HCT116 (cell line): ENCODE results near the gene CAMKMT. TPM values are rescaled to one million over a fixed set of nuclear protein-coding genes. Genes with fewer than 3 reads are reported as not detected.

ENCODE experiments used
- ATAC-seq: fragments of 200-7000 bp; cut with Tn5 transposase; 2 replicates; pipeline ENCODE4 v1.9.1; 2020; ENCODE audit warnings: mild to moderate bottlenecking, moderate library complexity
- BruUV-seq: library from RNA; stranded (reverse); fragments of 400-500 nt; replicated peaks from 2 replicates; lab custom pipeline; 2021; lab: Mats Ljungman, UMichigan
- CTCF ChIA-PET: fragments of 300-600 bp; sonication (Branson Sonifier 250); formaldehyde crosslinking; loops from one replicate; lab custom pipeline; 2021; ENCODE audit warnings: antibody characterized with exemption; lab: Charles Lee
- POLR2A ChIA-PET: fragments of 300-600, 350-600 bp; sonication (Branson Sonifier 250); formaldehyde crosslinking; loops from one replicate; lab custom pipeline; 2021; ENCODE audit warnings: antibody characterized with exemption; lab: Charles Lee
- RAD21 ChIA-PET, 2 experiments: fragments of 300-600 bp; sonication (Branson Sonifier 250); formaldehyde crosslinking; loops; one replicate each; lab custom pipeline; 2023; ENCODE audit warnings: low total read pairs in 2 of 2; ENCODE audit not compliant: uncharacterized antibody in 2 of 2, unreplicated experiment in 2 of 2, low non-redundant PET in 1 of 2; lab: Charles Lee
- DNase-seq: peaks from one replicate; pipeline ENCODE4 v3.0.0-alpha.2; 2010; ENCODE audit warnings: low read depth, low spot score
- H2AFZ ChIP-seq: fragments of 200-600 bp; shearing (Covaris generic), sonication (generic); 2 replicates; pipeline ENCODE4 v1.6.1; 2017; ENCODE audit warnings: low read depth, mixed run types, mixed read lengths, antibody characterized with exemption, low read length; ENCODE audit not compliant: poor library complexity, severe bottlenecking
- H3K27ac ChIP-seq: 2 replicates; pipeline ENCODE4 v1.5.1; 2012; ENCODE audit warnings: low read depth, low read length
- H3K27me3 ChIP-seq: fragments of 200-600 bp; sonication (generic); 2 replicates; pipeline ENCODE4 v1.6.1; 2016; ENCODE audit warnings: mixed run types, low read length, mixed read lengths; ENCODE audit not compliant: insufficient read depth
- H3K36me3 ChIP-seq, 2 experiments: fragments of 200-500 bp in 1 of 2; fragments of 200-600 bp in 1 of 2; sonication (Bioruptor generic) in 1 of 2; sonication (generic) in 1 of 2; 2 replicates each; pipeline versions ENCODE4 v1.5.1 to v1.6.1; 2014 to 2016; ENCODE audit warnings: low read length in 2 of 2, inconsistent platforms in 1 of 2, mixed read lengths in 1 of 2, mixed run types in 1 of 2; ENCODE audit not compliant: insufficient read depth in 2 of 2, control insufficient read depth in 1 of 2
- H3K4me1 ChIP-seq, 2 experiments: fragments of 200-600 bp in 1 of 2; sonication (generic) in 1 of 2; 2 replicates each; pipeline versions ENCODE4 v1.5.1 to v1.6.1; 2012 to 2017; ENCODE audit warnings: low read length in 2 of 2, inconsistent platforms in 1 of 2, mild to moderate bottlenecking in 1 of 2, mixed read lengths in 1 of 2, mixed run types in 1 of 2, moderate library complexity in 1 of 2; ENCODE audit not compliant: insufficient read depth in 2 of 2, control insufficient read depth in 1 of 2
- H3K4me2 ChIP-seq: fragments of 200-600 bp; sonication (generic); 2 replicates; pipeline ENCODE4 v1.6.1; 2017; ENCODE audit warnings: mixed run types, low read length, mixed read lengths
- H3K4me3 ChIP-seq, 2 experiments: fragments of 200-600 bp in 1 of 2; sonication (generic) in 1 of 2; replicated peaks in 1 of 2; 2 replicates each; pipeline ENCODE4 v1.5.1; 2011 to 2016; ENCODE audit warnings: low read length in 2 of 2, control low read depth in 1 of 2, low read depth in 1 of 2, mild to moderate bottlenecking in 1 of 2, mixed read lengths in 1 of 2, mixed run types in 1 of 2
- H3K79me2 ChIP-seq: fragments of 200-600 bp; sonication (generic); 2 replicates; pipeline ENCODE4 v1.6.1; 2017; ENCODE audit warnings: mild to moderate bottlenecking, mixed run types, low read length, moderate library complexity, mixed read lengths; ENCODE audit not compliant: insufficient read depth
- H3K9ac ChIP-seq: fragments of 200-600 bp; sonication (generic); 2 replicates; pipeline ENCODE4 v1.6.1; 2016; ENCODE audit warnings: low read length, mixed read lengths
- H3K9me2 ChIP-seq: fragments of 200-600 bp; sonication (generic), shearing (Covaris generic); 2 replicates; pipeline ENCODE4 v1.6.1; 2017; ENCODE audit warnings: mixed run types, mild to moderate bottlenecking, moderate library complexity; ENCODE audit not compliant: insufficient read depth
- H3K9me3 ChIP-seq, 2 experiments: fragments of 200-500 bp in 1 of 2; fragments of 200-600 bp in 1 of 2; sonication (Bioruptor generic) in 1 of 2; sonication (generic) in 1 of 2; 2 replicates each; pipeline ENCODE4 v1.6.1; 2014 to 2017; ENCODE audit warnings: low read length in 2 of 2, mixed read lengths in 2 of 2, inconsistent platforms in 1 of 2, low read depth in 1 of 2, mild to moderate bottlenecking in 1 of 2, mixed run types in 1 of 2, moderate library complexity in 1 of 2; ENCODE audit not compliant: control insufficient read depth in 1 of 2, insufficient read depth in 1 of 2
- H4K20me1 ChIP-seq: fragments of 200-600 bp; sonication (generic), shearing (Covaris generic); 2 replicates; pipeline ENCODE4 v1.6.1; 2017; ENCODE audit warnings: mixed run types, mild to moderate bottlenecking, moderate library complexity; ENCODE audit not compliant: insufficient read depth
- ATF3 ChIP-seq: IDR thresholded peaks from 2 replicates; pipeline ENCODE4 v1.6.1; 2012
- CBX3 ChIP-seq: IDR thresholded peaks from 2 replicates; pipeline ENCODE4 v1.6.1; 2012; ENCODE audit warnings: low read depth
- CTCF ChIP-seq, 3 experiments: fragments of 200-600 bp in 1 of 3; sonication (generic) in 1 of 3; IDR thresholded peaks in 2 of 3; conservative IDR thresholded peaks in 1 of 3; 2 replicates each; pipeline ENCODE4 v1.5.1; 2012 to 2017; ENCODE audit warnings: low read depth in 2 of 3, low read length in 2 of 3, antibody characterized with exemption in 1 of 3, borderline replicate concordance in 1 of 3, control low read depth in 1 of 3, mild to moderate bottlenecking in 1 of 3, mixed read lengths in 1 of 3, mixed run types in 1 of 3, moderate library complexity in 1 of 3; ENCODE audit not compliant: insufficient read depth in 1 of 3
- EGR1 ChIP-seq: IDR thresholded peaks from 2 replicates; pipeline ENCODE4 v1.6.1; 2012; ENCODE audit warnings: low read depth
- ELF1 ChIP-seq: IDR thresholded peaks from 2 replicates; pipeline ENCODE4 v1.6.1; 2012; ENCODE audit warnings: low read depth, borderline replicate concordance
- EZH2 ChIP-seq: fragments of 200-600 bp; sonication (generic); IDR thresholded peaks from 2 replicates; pipeline ENCODE4 v1.6.1; 2017; ENCODE audit warnings: antibody characterized with exemption, mixed run types
- EZH2phosphoT487 ChIP-seq: fragments of 200-600 bp; IDR thresholded peaks from 2 replicates; pipeline ENCODE4 v1.6.1; 2018; ENCODE audit warnings: antibody characterized with exemption, borderline replicate concordance
- FOSL1 ChIP-seq: IDR thresholded peaks from 2 replicates; pipeline ENCODE4 v1.6.1; 2012; ENCODE audit warnings: low read depth
- JUND ChIP-seq: IDR thresholded peaks from 2 replicates; pipeline ENCODE4 v1.6.1; 2012
- POLR2A ChIP-seq: IDR thresholded peaks from 2 replicates; pipeline ENCODE4 v1.7.0; 2011; ENCODE audit warnings: borderline replicate concordance; ENCODE audit not compliant: insufficient read depth, insufficient read length; ENCODE audit errors: extremely low read depth
- POLR2AphosphoS5 ChIP-seq: IDR thresholded peaks from 2 replicates; pipeline ENCODE4 v1.6.1; 2011; ENCODE audit warnings: mild to moderate bottlenecking, low read depth, low read length, moderate library complexity
- RAD21 ChIP-seq: IDR thresholded peaks from 2 replicates; pipeline ENCODE4 v1.6.1; 2012; ENCODE audit warnings: low read depth, mild to moderate bottlenecking
- SP1 ChIP-seq: IDR thresholded peaks from 2 replicates; pipeline ENCODE4 v1.6.1; 2012; ENCODE audit warnings: low read depth
- TCF7L2 ChIP-seq: IDR thresholded peaks from 2 replicates; pipeline ENCODE4 v1.7.0; 2011; ENCODE audit warnings: borderline replicate concordance, inconsistent platforms; ENCODE audit not compliant: insufficient read depth, insufficient read length; ENCODE audit errors: extremely low read depth
- YY1 ChIP-seq: IDR thresholded peaks from 2 replicates; pipeline ENCODE4 v1.6.1; 2011; ENCODE audit warnings: low read length, low read depth, moderate library complexity, mild to moderate bottlenecking; ENCODE audit not compliant: insufficient replicate concordance; ENCODE audit errors: extremely low read depth
- ZBTB33 ChIP-seq: IDR thresholded peaks from 2 replicates; pipeline ENCODE4 v1.6.1; 2011; ENCODE audit warnings: mild to moderate bottlenecking, low read length, moderate library complexity; ENCODE audit not compliant: insufficient replicate concordance; ENCODE audit errors: extremely low read depth
- ZFX ChIP-seq: fragments of 450-650 bp; IDR thresholded peaks from 2 replicates; pipeline ENCODE4 v1.6.1; 2017
- ZNF274 ChIP-seq: fragments of 200-500 bp; sonication (Bioruptor generic); IDR thresholded peaks from 2 replicates; pipeline ENCODE4 v1.6.1; 2014; ENCODE audit warnings: mild to moderate bottlenecking, low read depth, low read length, inconsistent platforms
- intact Hi-C: fragments of 100-400 bp; cut with micrococcal nuclease; formaldehyde crosslinking; loops from 2 replicates; pipeline ENCODE4 v1.10.0; 2022
- total RNA-seq: library from RNA; stranded (reverse); gene quantifications from one replicate; pipeline ENCODE4 v1.2.1, GENCODE V29; 2021; ENCODE audit not compliant: unreplicated experiment
- TF ChIP-seq, protein P1 (sequence below): IDR thresholded peaks from 2 replicates; pipeline ENCODE4 v1.6.1; 2012
- TF ChIP-seq, protein P2 (sequence below): IDR thresholded peaks from 2 replicates; pipeline ENCODE4 v1.6.1; 2012; ENCODE audit warnings: low read depth

Gene CAMKMT
- total RNA-seq, 1 experiment from 2014 or later: 10.6 TPM

- no peak overlapping the region for H3K4me2 ChIP-seq
- H3K9me2 ChIP-seq: no peaks in the 10 kb centered on the region
- intact Hi-C loops: no loop called here
- no peaks in the 10 kb centered on the region for H3K27me3 ChIP-seq
- H4K20me1 ChIP-seq: no peaks in the 10 kb centered on the region
- ChIA-PET POLR2A (no interaction called here), CTCF (no interaction called here), RAD21 (no interaction called here)
- ATAC-seq (no peak), DNase-seq (no peak)
- H3K9me3 ChIP-seq: no peaks in the 10 kb centered on the region
- BruUV-seq: no TSS peak
- no peak overlapping the region for H3K9ac ChIP-seq
- H3K4me1 ChIP-seq: no peaks in the 10 kb centered on the region
- TF ChIP-seq TCF7L2 (no peak), ZNF274 (no peak), ATF3 (no peak), EGR1 (no peak), ZBTB33 (no peak), EZH2 (no peak), SP1 (no peak), POLR2AphosphoS5 (no peak), CTCF (IDR thresholded peaks at IDR 0.05 in 2 of 3, conservative IDR thresholded peaks at IDR 0.05 in 1 of 3; ENCODE audit: borderline replicate concordance in 1 of 3, insufficient read depth in 1 of 3, low read depth in 2 of 3, low read length in 2 of 3) (no peak), RAD21 (no peak), ZFX (no peak), POLR2A (no peak), CBX3 (no peak), EZH2phosphoT487 (no peak), ELF1 (no peak), FOSL1 (no peak), YY1 (no peak), JUND (no peak)
- TF ChIP-seq, protein P1, sequence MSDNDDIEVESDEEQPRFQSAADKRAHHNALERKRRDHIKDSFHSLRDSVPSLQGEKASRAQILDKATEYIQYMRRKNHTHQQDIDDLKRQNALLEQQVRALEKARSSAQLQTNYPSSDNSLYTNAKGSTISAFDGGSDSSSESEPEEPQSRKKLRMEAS: no peak
- TF ChIP-seq, protein P2, sequence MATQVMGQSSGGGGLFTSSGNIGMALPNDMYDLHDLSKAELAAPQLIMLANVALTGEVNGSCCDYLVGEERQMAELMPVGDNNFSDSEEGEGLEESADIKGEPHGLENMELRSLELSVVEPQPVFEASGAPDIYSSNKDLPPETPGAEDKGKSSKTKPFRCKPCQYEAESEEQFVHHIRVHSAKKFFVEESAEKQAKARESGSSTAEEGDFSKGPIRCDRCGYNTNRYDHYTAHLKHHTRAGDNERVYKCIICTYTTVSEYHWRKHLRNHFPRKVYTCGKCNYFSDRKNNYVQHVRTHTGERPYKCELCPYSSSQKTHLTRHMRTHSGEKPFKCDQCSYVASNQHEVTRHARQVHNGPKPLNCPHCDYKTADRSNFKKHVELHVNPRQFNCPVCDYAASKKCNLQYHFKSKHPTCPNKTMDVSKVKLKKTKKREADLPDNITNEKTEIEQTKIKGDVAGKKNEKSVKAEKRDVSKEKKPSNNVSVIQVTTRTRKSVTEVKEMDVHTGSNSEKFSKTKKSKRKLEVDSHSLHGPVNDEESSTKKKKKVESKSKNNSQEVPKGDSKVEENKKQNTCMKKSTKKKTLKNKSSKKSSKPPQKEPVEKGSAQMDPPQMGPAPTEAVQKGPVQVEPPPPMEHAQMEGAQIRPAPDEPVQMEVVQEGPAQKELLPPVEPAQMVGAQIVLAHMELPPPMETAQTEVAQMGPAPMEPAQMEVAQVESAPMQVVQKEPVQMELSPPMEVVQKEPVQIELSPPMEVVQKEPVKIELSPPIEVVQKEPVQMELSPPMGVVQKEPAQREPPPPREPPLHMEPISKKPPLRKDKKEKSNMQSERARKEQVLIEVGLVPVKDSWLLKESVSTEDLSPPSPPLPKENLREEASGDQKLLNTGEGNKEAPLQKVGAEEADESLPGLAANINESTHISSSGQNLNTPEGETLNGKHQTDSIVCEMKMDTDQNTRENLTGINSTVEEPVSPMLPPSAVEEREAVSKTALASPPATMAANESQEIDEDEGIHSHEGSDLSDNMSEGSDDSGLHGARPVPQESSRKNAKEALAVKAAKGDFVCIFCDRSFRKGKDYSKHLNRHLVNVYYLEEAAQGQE: no peak
- no peaks in the 10 kb centered on the region for H3K79me2 ChIP-seq
- no peak overlapping the region for H2AFZ ChIP-seq
- no peaks in the 10 kb centered on the region for H3K36me3 ChIP-seq
- H3K27ac ChIP-seq: no peak overlapping the region
- H3K4me3 ChIP-seq: no peak overlapping the region
These were observed 401.6 kb downstream of the CAMKMT start for GRCh38 chr2:44763275-44763782.
